ENCODE data around the gene EID2. TPM values are rescaled to one million over a fixed set of nuclear protein-coding genes. Genes with fewer than 3 reads are reported as not detected.

Gene EID2
- total and polyA plus RNA-seq, 2 donors (not counting 3 experiments of a cell fraction or from before 2014, with no cell fraction given): 6.6 to 17.4 TPM

Small RNA genes lying within 50 kb of the gene (small RNA-seq; reads per million reads assigned to genes)
- gene RPS29P24 (ENCODE audit: insufficient read depth, insufficient read length, low read depth, low replicate concordance): not detected

Other genes starting within 250 kb of the EID2 start
- not detected in 2 replicates for gene IFNL1, start 243.8 kb downstream of the EID2 start, total RNA-seq
- gene IFNL1, start 243.8 kb downstream of the EID2 start, polyA plus RNA-seq: not detected in 2 replicates
- gene LRFN1, start 219.3 kb downstream of the EID2 start, total RNA-seq: 1.4 and 1.5 TPM in 2 replicates
- gene LRFN1, start 219.3 kb downstream of the EID2 start, polyA plus RNA-seq: 0.38 and 0.39 TPM in 2 replicates
- gene GMFG, start 204.1 kb downstream of the EID2 start, total RNA-seq: 39.5 and 41.5 TPM in 2 replicates
- 9.2 and 13.7 TPM in 2 replicates for gene GMFG, start 204.1 kb downstream of the EID2 start, polyA plus RNA-seq
- gene SAMD4B, start 197.7 kb downstream of the EID2 start, total RNA-seq: 82.1 and 87.7 TPM in 2 replicates
- 84.2 and 98.0 TPM in 2 replicates for gene SAMD4B, start 197.7 kb downstream of the EID2 start, polyA plus RNA-seq
- gene PAF1, start 149.1 kb downstream of the EID2 start, total RNA-seq: 53.6 and 55.1 TPM in 2 replicates
- gene PAF1, start 149.1 kb downstream of the EID2 start, polyA plus RNA-seq: 77.9 and 90.8 TPM in 2 replicates
- 24.7 and 25.5 TPM in 2 replicates for gene MED29, start 148.8 kb downstream of the EID2 start, total RNA-seq
- 50.4 and 60.3 TPM in 2 replicates for gene MED29, start 148.8 kb downstream of the EID2 start, polyA plus RNA-seq
- 12.2 and 26.5 TPM in 2 replicates for gene ZFP36, start 133.3 kb downstream of the EID2 start, total RNA-seq
- 16.3 and 21.7 TPM in 2 replicates for gene ZFP36, start 133.3 kb downstream of the EID2 start, polyA plus RNA-seq
- gene PLEKHG2, start 127.5 kb downstream of the EID2 start, total RNA-seq: 74.1 TPM in 2 replicates
- gene PLEKHG2, start 127.5 kb downstream of the EID2 start, polyA plus RNA-seq: 26.4 and 44.7 TPM in 2 replicates
- 1,735 and 1,768 TPM in 2 replicates for gene RPS16, start 104.2 kb downstream of the EID2 start, total RNA-seq
- gene RPS16, start 104.2 kb downstream of the EID2 start, polyA plus RNA-seq: 5,244 and 6,084 TPM in 2 replicates
- 108 and 120 TPM in 2 replicates for gene SUPT5H, start 94.6 kb downstream of the EID2 start, total RNA-seq
- 81.8 and 87.6 TPM in 2 replicates for gene SUPT5H, start 94.6 kb downstream of the EID2 start, polyA plus RNA-seq
- 85.7 and 86.1 TPM in 2 replicates for gene TIMM50, start 59.3 kb downstream of the EID2 start, total RNA-seq
- 118 and 124 TPM in 2 replicates for gene TIMM50, start 59.3 kb downstream of the EID2 start, polyA plus RNA-seq
- 0.40 and 0.55 TPM in 2 replicates for gene DLL3, start 41.2 kb downstream of the EID2 start, total RNA-seq
- gene DLL3, start 41.2 kb downstream of the EID2 start, polyA plus RNA-seq: 0.73 and 0.89 TPM in 2 replicates
- gene SELENOV, start 25.0 kb downstream of the EID2 start, total RNA-seq: not detected in 2 replicates
- gene SELENOV, start 25.0 kb downstream of the EID2 start, polyA plus RNA-seq: not detected in 2 replicates
- gene EID2B, start 7.3 kb downstream of the EID2 start, total RNA-seq: 3.0 and 3.9 TPM in 2 replicates
- gene EID2B, start 7.3 kb downstream of the EID2 start, polyA plus RNA-seq: 1.6 and 1.7 TPM in 2 replicates
- not detected in 2 replicates for gene LGALS13, start 62.4 kb upstream of the EID2 start, total RNA-seq
- not detected in 2 replicates for gene LGALS13, start 62.4 kb upstream of the EID2 start, polyA plus RNA-seq
- gene LGALS16, start 115.8 kb upstream of the EID2 start, total RNA-seq: not detected in 2 replicates
- not detected in 2 replicates for gene LGALS16, start 115.8 kb upstream of the EID2 start, polyA plus RNA-seq
- not detected in 2 replicates for gene LGALS14, start 164.3 kb upstream of the EID2 start, total RNA-seq
- not detected in 2 replicates for gene LGALS14, start 164.3 kb upstream of the EID2 start, polyA plus RNA-seq
- not detected in 2 replicates for gene CLC, start 197.9 kb upstream of the EID2 start, total RNA-seq
- gene CLC, start 197.9 kb upstream of the EID2 start, polyA plus RNA-seq: not detected in 2 replicates
- not detected in 2 replicates for gene LEUTX, start 238.7 kb upstream of the EID2 start, total RNA-seq
- gene LEUTX, start 238.7 kb upstream of the EID2 start, polyA plus RNA-seq: not detected in 2 replicates